A549 treated with ZK216348 at 1 μM for 4 hours (cell line): ENCODE results near the gene NFYA. TPM values are rescaled to one million over a fixed set of nuclear protein-coding genes. Genes with fewer than 3 reads are reported as not detected.

Experiments used
- total RNA-seq: library from RNA; stranded (reverse); fragments of 200-300 nt; extraction: Qiagen RNA extraction; gene quantifications from 5 replicates; pipeline ENCODE4 v1.2.3, GENCODE V29; 2022; ENCODE audit warnings: low read depth

Gene NFYA
- total RNA-seq: 10.0 to 14.7 TPM (median 14.0 TPM) in 5 replicates

DNA sequence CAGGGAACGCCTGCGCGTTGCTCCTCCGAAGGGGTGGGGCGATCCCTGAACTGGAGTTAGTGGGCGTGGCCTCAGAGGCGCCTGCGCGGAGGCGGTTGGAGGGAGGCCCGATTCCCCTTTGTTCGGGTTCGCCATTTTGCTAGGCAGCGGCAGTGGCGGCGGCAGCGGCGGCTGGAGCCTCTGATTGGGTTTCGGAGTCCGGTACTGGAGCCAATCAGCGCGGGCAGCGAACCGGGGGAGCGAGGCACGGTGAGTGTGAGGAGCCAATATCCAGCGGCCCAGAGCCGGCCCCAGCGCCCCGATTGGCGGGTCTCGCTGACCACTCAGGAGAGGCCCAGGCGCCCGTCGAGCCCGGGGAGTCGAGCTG, at the start of gene NFYA:
Gene NFYA, plus strand, starts transcription at position 139 of the 367 bp plus-strand sequence. CDS start 6,116 bp downstream, outside the sequence.

GRCh38 chr6:41039060-41039998, 33.4 kb upstream of the NFYA start, which contains the start of gene UNC5CL:
Gene UNC5CL (minus strand): TSS chr6:41039221. CDS start chr6:41035074, 4,147 bp downstream.

GRCh38 chr6:41042226-41043055, 30.3 kb upstream of the NFYA start, which contains the start of gene TSPO2:
Gene TSPO2 (plus strand): TSS chr6:41042467. CDS start chr6:41042986, 519 bp downstream.

GRCh38 chr6:41053041-41053440, 19.7 kb upstream of the NFYA start, which contains the start of gene APOBEC2:
Gene APOBEC2 (plus strand): TSS chr6:41053202. CDS start chr6:41053348, 146 bp downstream.

DNA sequence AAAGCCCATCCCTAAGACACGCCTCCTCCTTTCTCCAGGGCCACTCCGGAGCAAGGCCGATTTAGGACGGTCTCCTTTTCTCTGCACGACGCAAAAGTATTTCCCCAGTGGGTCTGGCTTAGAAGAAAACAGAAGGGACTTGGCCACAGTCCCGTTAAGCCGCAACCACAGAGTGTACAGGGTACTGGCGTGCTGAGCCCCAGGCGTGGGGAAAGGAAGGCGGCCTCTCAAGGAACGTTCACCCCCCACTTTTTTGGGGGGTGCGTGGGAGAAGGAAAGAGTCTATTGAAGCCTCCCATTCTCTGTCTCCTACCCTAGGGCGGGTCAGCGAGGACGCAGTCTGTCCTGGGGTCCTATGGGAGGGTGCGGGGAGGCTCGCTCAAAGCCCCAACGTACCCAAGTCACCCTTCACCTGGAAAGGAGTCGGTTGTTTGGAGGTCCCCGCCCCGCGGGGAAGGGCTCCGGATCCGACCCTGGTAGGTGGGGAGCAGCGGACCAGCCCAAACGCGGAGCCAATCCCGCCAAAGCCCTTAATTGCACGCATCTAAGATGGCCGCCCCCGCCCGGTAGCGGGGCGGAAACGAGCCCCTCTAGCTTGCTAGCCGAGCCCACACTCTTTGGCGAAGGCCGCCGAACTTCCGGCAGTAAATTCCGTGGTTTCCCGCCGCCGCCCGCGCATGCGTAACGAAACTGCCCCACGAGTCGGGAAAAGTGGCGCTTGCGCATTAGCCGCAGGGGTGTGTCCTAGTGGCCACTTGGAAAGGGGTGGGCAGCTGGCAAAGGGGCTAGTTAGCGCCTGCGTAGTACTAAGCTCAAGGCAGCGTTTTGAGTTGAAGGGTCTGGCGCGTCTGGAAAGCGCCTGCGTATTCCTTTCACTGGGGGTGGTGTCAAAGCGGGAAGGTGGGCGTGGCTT, 595 bp upstream of the NFYA start, which contains the start of gene OARD1:
Gene OARD1, minus strand, starts transcription at position 434 of the 913 bp plus-strand sequence. CDS start 722 bp downstream, outside the sequence.

Other genes starting within 250 kb of the NFYA start
- 0.25 to 0.57 TPM (median 0.48 TPM) in 5 replicates for gene UNC5CL, start 33.8 kb upstream of the NFYA start, total RNA-seq
- not detected in 5 replicates for gene TSPO2, start 30.5 kb upstream of the NFYA start, total RNA-seq
- gene APOBEC2, start 19.8 kb upstream of the NFYA start, total RNA-seq: not detected in 5 replicates
- 18.8 to 21.9 TPM (median 19.9 TPM) in 5 replicates for gene OARD1, start 618 bp upstream of the NFYA start, total RNA-seq
- gene TREML1, start 81.4 kb downstream of the NFYA start, total RNA-seq: not detected in 5 replicates
- gene TREM2, start 90.1 kb downstream of the NFYA start, total RNA-seq: not detected in 5 replicates
- gene TREML2, start 128.2 kb downstream of the NFYA start, total RNA-seq: not detected in 5 replicates
- not detected in 5 replicates for gene TREML4, start 155.4 kb downstream of the NFYA start, total RNA-seq
- gene TREM1, start 213.7 kb downstream of the NFYA start, total RNA-seq: 0.36 to 0.58 TPM in 2 of 5 replicates, not detected in the others